H1 (cell line): ENCODE data around the gene FMNL2. TPM values are rescaled to one million over a fixed set of nuclear protein-coding genes. Genes with fewer than 3 reads are reported as not detected.

Source experiments
- CTCF ChIA-PET: fragments of 300-600 bp; sonication (Branson Sonifier 250); formaldehyde crosslinking; loops from one replicate; lab custom pipeline; 2021; ENCODE audit not compliant: partially characterized antibody; lab: Charles Lee
- POLR2A ChIA-PET: fragments of 300-600 bp; sonication (Branson Sonifier 250); formaldehyde crosslinking; loops from one replicate; lab custom pipeline; 2021; ENCODE audit warnings: inconsistent platforms; ENCODE audit not compliant: partially characterized antibody; lab: Charles Lee
- DNase-seq, 2 experiments: peaks; one replicate each; pipeline versions ENCODE4 v3.0.0 to v3.0.0-alpha.2; 2010 to 2022; ENCODE audit warnings: low spot score in 2 of 2, low read depth in 1 of 2, mixed read lengths in 1 of 2
- FAIRE-seq: peaks from 2 replicates; lab custom pipeline; 2011; peaks lifted over from hg19 to GRCh38; lab: Jason Lieb, UNC
- H2AFZ ChIP-seq: 2 replicates; pipeline ENCODE4 v1.8.1; 2012; ENCODE audit warnings: low read length, inconsistent platforms
- H2AK5ac ChIP-seq: 2 replicates; pipeline ENCODE4 v1.6.1; 2013; ENCODE audit warnings: low read depth, low read length
- H2BK120ac ChIP-seq: replicated peaks from 2 replicates; pipeline ENCODE3; 2013; ENCODE audit warnings: low read depth, low read length, inconsistent platforms
- H2BK12ac ChIP-seq: 2 replicates; pipeline ENCODE4 v1.6.1; 2013; ENCODE audit warnings: low read depth, low read length
- H2BK15ac ChIP-seq: 2 replicates; pipeline ENCODE4 v1.6.1; 2013; ENCODE audit warnings: low read length
- H2BK20ac ChIP-seq: 2 replicates; pipeline ENCODE4 v1.6.1; 2013; ENCODE audit warnings: low read length
- H2BK5ac ChIP-seq: 2 replicates; pipeline ENCODE4 v1.6.1; 2013; ENCODE audit warnings: low read depth, low read length
- H3K14ac ChIP-seq: 2 replicates; pipeline ENCODE4 v1.6.1; 2013; ENCODE audit warnings: inconsistent platforms; ENCODE audit not compliant: insufficient read length
- H3K18ac ChIP-seq: 2 replicates; pipeline ENCODE4 v1.6.1; 2013; ENCODE audit warnings: low read length; ENCODE audit errors: extremely low read depth
- H3K23ac ChIP-seq: 2 replicates; pipeline ENCODE4 v1.6.1; 2013; ENCODE audit warnings: inconsistent platforms; ENCODE audit not compliant: insufficient read length
- H3K23me2 ChIP-seq: 2 replicates; pipeline ENCODE4 v1.6.1; 2013; ENCODE audit warnings: low read depth, low read length
- H3K27ac ChIP-seq: 2 replicates; pipeline ENCODE4 v1.6.1; 2011; ENCODE audit warnings: low read depth, low read length, inconsistent platforms
- H3K27me3 ChIP-seq, 4 experiments: replicated peaks in 1 of 4; 1 replicate in 1 of 4; 2 replicates in 3 of 4; pipeline versions ENCODE4 v1.6.1 to v1.8.1; 2011 to 2013; ENCODE audit warnings: low read length in 3 of 4, mild to moderate bottlenecking in 3 of 4, inconsistent platforms in 2 of 4, mixed read lengths in 2 of 4, moderate library complexity in 1 of 4; ENCODE audit not compliant: control insufficient read depth in 3 of 4, insufficient read depth in 3 of 4; ENCODE audit errors: extremely low read depth in 1 of 4
- H3K36me3 ChIP-seq, 4 experiments: 2 replicates each; pipeline versions ENCODE4 v1.6.1 to v1.8.1; 2011 to 2013; ENCODE audit warnings: mild to moderate bottlenecking in 4 of 4, low read length in 3 of 4, moderate library complexity in 2 of 4, control low read depth in 1 of 4, inconsistent platforms in 1 of 4; ENCODE audit not compliant: insufficient read depth in 4 of 4, control insufficient read depth in 2 of 4
- H3K4ac ChIP-seq: replicated peaks from 2 replicates; pipeline ENCODE3; 2013; ENCODE audit warnings: low read length, low read depth, mixed read lengths, inconsistent platforms; ENCODE audit not compliant: insufficient read length
- H3K4me1 ChIP-seq, 4 experiments: replicated peaks in 1 of 4; 1 replicate in 1 of 4; 2 replicates in 3 of 4; pipeline versions ENCODE4 v1.6.1 to v1.8.1; 2011 to 2013; ENCODE audit warnings: low read length in 3 of 4, inconsistent platforms in 2 of 4, mixed read lengths in 1 of 4; ENCODE audit not compliant: insufficient read depth in 4 of 4, control insufficient read depth in 3 of 4
- H3K4me2 ChIP-seq, 2 experiments: 2 replicates each; pipeline versions ENCODE4 v1.6.1 to v1.8.1; 2011 to 2013; ENCODE audit warnings: low read depth in 2 of 2, low read length in 2 of 2, control low read depth in 1 of 2, inconsistent platforms in 1 of 2, mild to moderate bottlenecking in 1 of 2; ENCODE audit not compliant: insufficient read depth in 1 of 2
- H3K4me3 ChIP-seq, 4 experiments: fragments of 200-600, 300-600 bp in 1 of 4; sonication (generic), shearing (Covaris generic), sonication (Bioruptor Twin) in 1 of 4; 2 replicates each; pipeline versions ENCODE4 v1.5.1 to v1.8.1; 2011 to 2016; ENCODE audit warnings: low read length in 4 of 4, low read depth in 3 of 4, control low read depth in 2 of 4, inconsistent platforms in 2 of 4, mild to moderate bottlenecking in 2 of 4, mixed read lengths in 1 of 4, moderate library complexity in 1 of 4; ENCODE audit not compliant: insufficient read depth in 2 of 4; ENCODE audit errors: extremely low read depth in 1 of 4
- H3K56ac ChIP-seq: replicated peaks from 2 replicates; pipeline ENCODE3; 2013; ENCODE audit warnings: low read depth, mild to moderate bottlenecking, mixed read lengths, low read length, inconsistent platforms; ENCODE audit not compliant: insufficient read length
- H3K79me1 ChIP-seq: 2 replicates; pipeline ENCODE4 v1.6.1; 2013; ENCODE audit warnings: low read depth, low read length, control low read depth
- H3K79me2 ChIP-seq, 2 experiments: 2 replicates each; pipeline versions ENCODE4 v1.6.1 to v1.8.1; 2012 to 2013; ENCODE audit warnings: low read length in 2 of 2, mild to moderate bottlenecking in 2 of 2, inconsistent platforms in 1 of 2; ENCODE audit not compliant: insufficient read depth in 2 of 2, control insufficient read depth in 1 of 2
- H3K9ac ChIP-seq, 4 experiments: replicated peaks in 1 of 4; 1 replicate in 1 of 4; 2 replicates in 3 of 4; pipeline versions ENCODE4 v1.6.1 to v1.8.1; 2011 to 2013; ENCODE audit warnings: low read depth in 3 of 4, low read length in 3 of 4, control low read depth in 2 of 4, mild to moderate bottlenecking in 2 of 4, moderate library complexity in 2 of 4, inconsistent platforms in 1 of 4; ENCODE audit errors: extremely low read depth in 1 of 4
- H3K9me3 ChIP-seq, 2 experiments: 2 replicates each; pipeline versions ENCODE4 v1.6.1 to v1.8.1; 2012 to 2013; ENCODE audit warnings: mild to moderate bottlenecking in 2 of 2, moderate library complexity in 2 of 2, control low read depth in 1 of 2, inconsistent platforms in 1 of 2, low read depth in 1 of 2, low read length in 1 of 2, mixed read lengths in 1 of 2; ENCODE audit not compliant: insufficient read depth in 2 of 2
- H4K20me1 ChIP-seq, 2 experiments: replicated peaks in 1 of 2; 2 replicates each; pipeline versions ENCODE3 to v1.8.1; 2011 to 2013; ENCODE audit warnings: inconsistent platforms in 2 of 2, low read length in 2 of 2, mild to moderate bottlenecking in 1 of 2; ENCODE audit not compliant: insufficient read depth in 2 of 2, control insufficient read depth in 1 of 2
- H4K5ac ChIP-seq: 2 replicates; pipeline ENCODE4 v1.6.1; 2013; ENCODE audit warnings: low read length, low read depth, mixed read lengths, inconsistent platforms; ENCODE audit not compliant: insufficient read length
- H4K8ac ChIP-seq: 2 replicates; pipeline ENCODE4 v1.8.0; 2013; ENCODE audit warnings: mild to moderate bottlenecking, moderate library complexity, low read length, inconsistent platforms; ENCODE audit not compliant: insufficient read depth; ENCODE audit errors: extremely low read depth
- H4K91ac ChIP-seq: replicated peaks from 2 replicates; pipeline ENCODE3; 2013; ENCODE audit warnings: low read length, mixed read lengths, inconsistent platforms; ENCODE audit not compliant: insufficient read length
- BCL11A ChIP-seq, 2 experiments: IDR thresholded peaks; one replicate each; pipeline ENCODE4 v1.6.1; 2011; ENCODE audit warnings: low read depth in 2 of 2, low read length in 2 of 2, mild to moderate bottlenecking in 2 of 2
- BRCA1 ChIP-seq: IDR thresholded peaks from 2 replicates; pipeline ENCODE4 v1.6.1; 2012; ENCODE audit warnings: low read depth, low read length, improper control_type of control experiment
- CBX5 ChIP-seq: fragments of 300-800, 300-1000 bp; sonication (generic); IDR thresholded peaks from 2 replicates; pipeline ENCODE4 v1.7.1; 2016; ENCODE audit warnings: antibody characterized with exemption, low read length, low read depth
- CEBPB ChIP-seq: IDR thresholded peaks from 2 replicates; pipeline ENCODE4 v1.6.1; 2012; ENCODE audit warnings: low read depth, low read length
- JUN ChIP-seq: IDR thresholded peaks from 2 replicates; pipeline ENCODE4 v1.6.1; 2011; ENCODE audit warnings: low read depth, mild to moderate bottlenecking, improper control_type of control experiment, low read length
- RAD21 ChIP-seq, 2 experiments: IDR thresholded peaks in 1 of 2; conservative IDR thresholded peaks in 1 of 2; 2 replicates each; pipeline ENCODE4 v1.6.1; 2011; ENCODE audit warnings: low read depth in 2 of 2, low read length in 2 of 2, improper control_type of control experiment in 1 of 2, inconsistent platforms in 1 of 2, mild to moderate bottlenecking in 1 of 2, moderate library complexity in 1 of 2
- SAP30 ChIP-seq: fragments of 300-600 bp; sonication (generic); IDR thresholded peaks from 2 replicates; pipeline ENCODE4 v1.7.1; 2012; ENCODE audit warnings: low read length, moderate library complexity, mild to moderate bottlenecking, inconsistent platforms; ENCODE audit not compliant: insufficient read depth, insufficient replicate concordance
- SP2 ChIP-seq: IDR thresholded peaks from 2 replicates; pipeline ENCODE4 v1.6.1; 2012; ENCODE audit warnings: mild to moderate bottlenecking, low read length, inconsistent platforms
- SUZ12 ChIP-seq: fragments of 200-600 bp; sonication (generic); IDR thresholded peaks from 2 replicates; pipeline ENCODE4 v1.6.1; 2012; ENCODE audit warnings: mild to moderate bottlenecking, inconsistent platforms, low read length, moderate library complexity, mixed read lengths
- TAF1 ChIP-seq: IDR thresholded peaks from 2 replicates; pipeline ENCODE4 v1.6.1; 2011; ENCODE audit warnings: mild to moderate bottlenecking, low read depth, low read length
- WGBS, 2 experiments: shearing (Covaris generic) in 1 of 2; methylation state at CpG; one replicate each; pipeline versions ENCODE4 v1.1.6 to v1.1.7; 2013 to 2015; ENCODE audit warnings: low lambda C conversion rate in 2 of 2, mixed read lengths in 2 of 2, inconsistent platforms in 1 of 2, low coverage in 1 of 2, missing lambda C conversion rate in 1 of 2; ENCODE audit not compliant: insufficient replicate concordance in 2 of 2, insufficient coverage in 1 of 2, insufficient read length in 1 of 2; ENCODE audit errors: extremely low coverage in 1 of 2, missing lambda C conversion rate in 1 of 2; 5-methylcytosine and 5-hydroxymethylcytosine counted together
- polyA plus RNA-seq, 7 experiments: library from polyadenylated mRNA; depleted of rRNA in 3 of 7; stranded (reverse) in 5 of 7; unstranded in 2 of 7; fragments of >200 nt in 5 of 7; fragments of 200-250 nt in 2 of 7; gene quantifications; 1 replicate in 5 of 7; 2 replicates in 1 of 7; 4 replicates in 1 of 7; pipeline versions ENCODE4 v1.2.1 to v1.2.3, GENCODE V29; 2011 to 2013; ENCODE audit warnings: missing spikeins in 2 of 7, mixed read lengths in 2 of 7
- total RNA-seq: library from RNA; stranded (reverse); fragmentation: NEBNext Ultra II Directional; extraction: Animal tissue kit (Norgen Biotek cat#: 25700); gene quantifications from 2 replicates; pipeline ENCODE4 v1.2.1, GENCODE V29; 2021
- TF ChIP-seq, protein P1 (sequence below), 3 experiments: IDR thresholded peaks; 1 replicate in 2 of 3; 2 replicates in 1 of 3; pipeline versions ENCODE4 v1.5.1 to v1.6.1; 2011; ENCODE audit warnings: low read length in 3 of 3, mild to moderate bottlenecking in 3 of 3, inconsistent platforms in 2 of 3, low read depth in 1 of 3, moderate library complexity in 1 of 3; ENCODE audit not compliant: insufficient read depth in 1 of 3; ENCODE audit errors: control extremely low read depth in 1 of 3

Gene FMNL2
- total and polyA plus RNA-seq, 2 of the 8 experiments (the other 6 are each of a cell fraction or from before 2014, with no cell fraction given), result 15.5 to 45.1 TPM

DNA sequence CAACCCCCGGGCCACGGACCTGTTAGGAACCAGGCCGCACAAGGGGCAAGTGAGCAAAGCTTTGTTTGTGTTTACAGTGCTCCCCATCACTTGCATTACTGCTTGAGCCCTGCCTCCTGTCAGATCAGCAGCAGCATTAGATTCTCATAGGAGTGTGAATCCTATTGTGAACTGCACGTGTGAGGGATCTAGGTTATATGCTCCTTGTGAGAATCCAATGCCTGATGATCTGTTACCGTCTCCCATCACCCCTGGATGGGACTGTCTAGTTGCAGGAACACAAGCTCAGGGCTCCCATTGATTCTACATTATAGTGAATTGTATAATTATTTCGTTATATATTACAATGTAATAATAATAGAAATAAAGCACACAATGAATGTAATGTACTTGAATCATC is 125.6 kb downstream of the FMNL2 start:
- DNase-seq, result no peak
- H2AFZ ChIP-seq, result no peak overlapping the region
- H2BK20ac ChIP-seq, result no peak overlapping the region
- ChIA-PET POLR2A (interaction anchor here (1.7 kb wide), 1 partner anchor 24 kb away, joined by 3 read pairs; no protein-coding TSS in a partner anchor), CTCF (interaction anchor here (1.0 kb wide), 1 partner anchor 10 kb away, joined by 3 read pairs; no protein-coding TSS in a partner anchor)
- H4K8ac ChIP-seq, result no peak overlapping the region; the same call in 1 of the 2 replicates
- H2BK120ac ChIP-seq, result no peak overlapping the region
- no peak overlapping the region for H3K56ac ChIP-seq
- H3K36me3 ChIP-seq, result no peaks in the 10 kb centered on the region
- no peak overlapping the region for H2BK12ac ChIP-seq
- H3K9me3 ChIP-seq, result no peaks in the 10 kb centered on the region
- no peak overlapping the region for H3K14ac ChIP-seq
- peaks cover 0 to 13% (median 4%) of the 10 kb centered on the region in 4 experiments; a peak in 5 of 7 replicates for H3K4me1 ChIP-seq
- no peak for FAIRE-seq
- no peak overlapping the region for H3K4me2 ChIP-seq
- no peak overlapping the region for H2AK5ac ChIP-seq
- peaks cover 0 to 93% of the 10 kb centered on the region in 2 experiments; a peak in 3 of 4 replicates for H3K79me2 ChIP-seq
- peaks cover 13% of the 10 kb centered on the region for H3K79me1 ChIP-seq
- no peak overlapping the region for H2BK5ac ChIP-seq
- H3K23me2 ChIP-seq, result no peaks in the 10 kb centered on the region
- no peak overlapping the region for H3K27ac ChIP-seq
- H4K91ac ChIP-seq, result no peak overlapping the region
- no peaks in the 10 kb centered on the region for H4K20me1 ChIP-seq
- H3K4me3 ChIP-seq, result no peak overlapping the region
- H3K18ac ChIP-seq, result no peak overlapping the region
- no peak for TF ChIP-seq SUZ12
- TF ChIP-seq TAF1, result no peak
- no peak for TF ChIP-seq CEBPB
- TF ChIP-seq, protein P1, sequence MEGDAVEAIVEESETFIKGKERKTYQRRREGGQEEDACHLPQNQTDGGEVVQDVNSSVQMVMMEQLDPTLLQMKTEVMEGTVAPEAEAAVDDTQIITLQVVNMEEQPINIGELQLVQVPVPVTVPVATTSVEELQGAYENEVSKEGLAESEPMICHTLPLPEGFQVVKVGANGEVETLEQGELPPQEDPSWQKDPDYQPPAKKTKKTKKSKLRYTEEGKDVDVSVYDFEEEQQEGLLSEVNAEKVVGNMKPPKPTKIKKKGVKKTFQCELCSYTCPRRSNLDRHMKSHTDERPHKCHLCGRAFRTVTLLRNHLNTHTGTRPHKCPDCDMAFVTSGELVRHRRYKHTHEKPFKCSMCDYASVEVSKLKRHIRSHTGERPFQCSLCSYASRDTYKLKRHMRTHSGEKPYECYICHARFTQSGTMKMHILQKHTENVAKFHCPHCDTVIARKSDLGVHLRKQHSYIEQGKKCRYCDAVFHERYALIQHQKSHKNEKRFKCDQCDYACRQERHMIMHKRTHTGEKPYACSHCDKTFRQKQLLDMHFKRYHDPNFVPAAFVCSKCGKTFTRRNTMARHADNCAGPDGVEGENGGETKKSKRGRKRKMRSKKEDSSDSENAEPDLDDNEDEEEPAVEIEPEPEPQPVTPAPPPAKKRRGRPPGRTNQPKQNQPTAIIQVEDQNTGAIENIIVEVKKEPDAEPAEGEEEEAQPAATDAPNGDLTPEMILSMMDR (IDR thresholded peaks at IDR 0.05; ENCODE audit: control extremely low read depth in 1 of 3, insufficient read depth in 1 of 3, low read depth in 1 of 3, low read length in 3 of 3), result no peak
- no peak for TF ChIP-seq SP2
- no peak for TF ChIP-seq BCL11A (IDR thresholded peaks at IDR 0.05; ENCODE audit: low read depth in 2 of 2, low read length in 2 of 2)
- no peak for TF ChIP-seq CBX5
- TF ChIP-seq RAD21 (IDR thresholded peaks at IDR 0.05 in 1 of 2, conservative IDR thresholded peaks at IDR 0.05 in 1 of 2; ENCODE audit: low read depth in 2 of 2, low read length in 2 of 2), result no peak
- TF ChIP-seq BRCA1, result no peak
- TF ChIP-seq JUN, result no peak
- no peak for TF ChIP-seq SAP30
- WGBS, 2 experiments, result 88% methylated on average over 6 of the region's 6 CpGs; no CpG with 5 or more reads in 1 of the 2 experiments
- H3K4ac ChIP-seq, result no peak overlapping the region
- no peak overlapping the region for H2BK15ac ChIP-seq
- no peak overlapping the region for H3K9ac ChIP-seq
- no peaks in the 10 kb centered on the region for H3K27me3 ChIP-seq
- no peak overlapping the region for H4K5ac ChIP-seq
- H3K23ac ChIP-seq, result no peak overlapping the region
